ENCODE measurements around the gene APOL3. TPM values are rescaled to one million over a fixed set of nuclear protein-coding genes. Genes with fewer than 3 reads are reported as not detected.

Gene APOL3, protein sequence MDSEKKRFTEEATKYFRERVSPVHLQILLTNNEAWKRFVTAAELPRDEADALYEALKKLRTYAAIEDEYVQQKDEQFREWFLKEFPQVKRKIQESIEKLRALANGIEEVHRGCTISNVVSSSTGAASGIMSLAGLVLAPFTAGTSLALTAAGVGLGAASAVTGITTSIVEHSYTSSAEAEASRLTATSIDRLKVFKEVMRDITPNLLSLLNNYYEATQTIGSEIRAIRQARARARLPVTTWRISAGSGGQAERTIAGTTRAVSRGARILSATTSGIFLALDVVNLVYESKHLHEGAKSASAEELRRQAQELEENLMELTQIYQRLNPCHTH
- 0.13 TPM in 1 of 5 replicates, not detected in the others for total RNA-seq (2022; extraction: Qiagen RNA extraction; ENCODE audit: low read depth)

DNA sequence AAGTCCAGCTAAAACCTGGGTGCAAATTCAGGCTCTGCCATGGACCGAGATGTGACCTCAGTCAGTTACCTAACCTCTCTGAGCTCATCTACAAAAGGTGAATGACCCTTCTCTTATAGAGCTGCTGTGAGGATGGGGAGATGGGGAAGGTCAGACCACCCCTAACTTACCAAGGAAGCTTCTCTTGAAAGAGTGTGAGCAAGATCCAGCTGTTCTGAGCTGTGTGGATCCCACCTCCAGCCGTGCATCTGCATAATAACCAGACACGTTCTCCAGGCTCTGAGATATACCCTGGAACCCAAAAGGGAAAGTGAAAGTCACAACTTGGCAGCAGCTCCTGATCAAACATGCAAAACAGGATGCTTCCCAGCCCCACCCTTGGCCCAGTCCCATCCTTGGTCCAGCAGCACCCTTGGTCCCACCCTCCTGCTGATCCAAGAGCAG, at the start of gene APOL3:
APOL3 (minus strand) TSS at position 257 of the 444 bp plus-strand sequence. CDS start 11,700 bp downstream, outside the sequence.

GRCh38 chr22:36201630-36202319, 41.2 kb upstream of the APOL3 start, which contains the start of gene APOL4:
Gene APOL4 (minus strand): TSS chr22:36201809. CDS start chr22:36201734, 75 bp downstream.

Other genes starting within 250 kb of the APOL3 start
- 26.6 to 33.8 TPM (median 31.1 TPM) in 5 replicates for gene RBFOX2, start 131.9 kb downstream of the APOL3 start, total RNA-seq (2022; extraction: Qiagen RNA extraction; ENCODE audit: low read depth)
- not detected in 5 replicates for gene APOL4, start 41.1 kb upstream of the APOL3 start, total RNA-seq (2022; extraction: Qiagen RNA extraction; ENCODE audit: low read depth)
- gene APOL2, start 78.8 kb upstream of the APOL3 start, total RNA-seq (2022; extraction: Qiagen RNA extraction; ENCODE audit: low read depth) = 43.6 to 65.9 TPM (median 46.2 TPM) in 5 replicates
- 12.6 to 15.9 TPM (median 13.4 TPM) in 5 replicates for gene APOL1, start 92.4 kb upstream of the APOL3 start, total RNA-seq (2022; extraction: Qiagen RNA extraction; ENCODE audit: low read depth)
- gene MYH9, start 227.2 kb upstream of the APOL3 start, total RNA-seq (2022; extraction: Qiagen RNA extraction; ENCODE audit: low read depth) = 139 to 200 TPM (median 173 TPM) in 5 replicates

Measured in A549 treated with ZK216348 at 1 μM for 4 hours (cell line).